Measurements from ENCODE around the gene EFNA1.

EFNA1 gene

DNA sequence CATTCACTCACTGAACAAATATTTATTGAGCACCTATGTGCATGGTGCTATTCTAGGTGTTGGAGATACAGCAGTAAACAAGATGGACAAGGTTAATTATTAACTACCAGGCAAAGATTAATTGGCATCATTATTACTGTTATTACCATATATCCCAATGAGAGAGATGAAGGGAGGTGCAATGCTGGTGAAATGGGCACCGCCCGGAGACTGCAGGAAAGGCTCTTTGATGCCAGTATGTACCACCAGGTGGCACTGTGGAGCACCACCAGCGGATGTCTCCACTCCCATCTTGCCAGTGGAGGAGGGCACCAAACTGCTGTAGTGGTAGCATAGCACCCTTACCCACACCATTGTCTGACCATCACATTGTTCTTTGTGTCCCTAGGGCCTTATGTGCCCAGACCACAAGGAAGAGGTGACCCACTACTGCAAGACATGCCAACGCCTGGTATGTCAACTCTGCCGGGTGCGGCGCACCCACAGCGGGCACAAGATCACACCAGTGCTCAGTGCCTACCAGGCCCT lies 48.9 kb downstream of the EFNA1 start:
- DNase-seq, result peak; percentile 84

DNA sequence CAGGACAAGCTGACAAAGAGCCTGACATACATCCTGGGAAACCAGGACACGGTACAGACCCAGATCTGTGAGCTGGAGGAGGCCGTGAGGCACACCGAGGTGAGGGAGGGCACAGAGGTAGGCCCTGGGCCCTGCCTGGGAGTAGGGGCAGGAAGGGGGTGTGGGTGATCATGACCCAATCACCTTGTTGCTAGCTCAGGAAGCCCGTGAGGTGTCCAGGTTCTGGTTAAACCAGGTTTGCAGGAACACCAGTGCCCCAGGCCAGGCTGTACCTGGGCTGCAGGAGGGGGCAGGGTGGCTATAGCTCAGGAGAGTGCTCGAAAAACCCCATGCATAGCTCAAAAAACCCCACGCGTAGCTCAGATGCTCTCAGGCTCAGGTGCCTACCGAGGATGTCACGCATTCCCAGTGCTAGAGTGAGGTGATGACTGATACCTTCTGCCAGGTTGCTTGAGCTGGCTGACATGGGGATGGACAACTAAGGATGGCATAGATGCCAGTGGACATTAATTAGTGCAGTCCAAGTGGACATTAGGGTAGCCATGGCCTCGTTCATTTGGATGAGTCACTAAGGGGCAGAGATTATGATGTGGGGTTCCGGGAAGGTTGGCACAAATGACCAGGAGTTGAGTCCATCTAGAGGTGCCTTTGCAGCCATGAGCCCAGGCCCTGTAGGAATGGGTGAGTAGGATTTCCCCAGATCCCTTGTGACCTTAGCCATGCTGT lies 49.7 kb downstream of the EFNA1 start:
- peak; percentile 47 for DNase-seq

DNA sequence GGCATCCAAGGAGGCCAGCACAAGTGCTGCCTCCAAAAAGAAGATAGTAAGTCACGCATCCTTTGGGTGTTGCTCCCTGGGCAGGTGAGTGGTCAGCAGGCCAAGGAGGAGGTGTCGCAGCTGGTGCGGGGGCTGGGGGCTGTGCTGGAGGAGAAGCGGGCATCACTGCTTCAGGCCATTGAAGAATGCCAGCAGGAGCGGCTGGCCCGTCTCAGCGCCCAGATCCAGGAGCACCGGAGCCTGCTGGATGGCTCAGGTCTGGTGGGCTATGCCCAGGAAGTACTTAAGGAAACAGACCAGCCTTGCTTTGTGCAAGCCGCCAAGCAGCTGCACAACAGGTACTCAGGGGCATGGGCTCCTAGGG lies 50.2 kb downstream of the EFNA1 start:
- DNase-seq, result peak; percentile 34

DNA sequence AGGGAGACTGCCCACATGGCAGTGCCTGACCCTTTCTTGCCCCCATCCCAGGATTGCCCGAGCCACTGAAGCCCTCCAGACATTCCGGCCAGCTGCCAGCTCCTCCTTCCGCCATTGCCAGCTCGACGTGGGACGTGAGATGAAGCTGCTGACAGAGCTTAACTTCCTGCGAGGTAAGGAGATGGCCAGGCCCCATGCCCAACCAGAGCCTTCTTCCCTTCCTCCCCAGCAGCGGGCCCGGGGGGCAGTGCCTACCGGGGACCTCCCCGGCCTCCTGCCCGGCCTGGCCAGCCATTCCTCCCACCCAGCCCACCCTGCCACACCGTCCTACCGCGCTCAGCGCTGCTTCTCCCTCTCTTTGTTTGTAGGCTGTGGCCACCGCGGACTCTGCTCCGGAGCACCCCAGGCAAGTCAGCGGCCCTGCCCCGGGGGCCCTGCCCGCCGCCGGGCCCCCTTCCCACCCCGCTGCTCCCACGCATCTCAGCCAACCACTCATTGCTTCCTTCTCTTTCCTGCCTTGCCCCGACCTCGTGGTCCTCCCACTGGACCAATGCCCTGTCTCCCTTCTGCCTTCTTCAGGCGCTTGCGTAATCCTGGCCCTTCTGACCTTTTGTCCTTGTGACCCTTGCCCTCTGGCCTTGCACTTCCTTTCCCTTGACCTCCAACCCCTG lies 50.9 kb downstream of the EFNA1 start:
- DNase-seq, result peak; percentile 36

DNA sequence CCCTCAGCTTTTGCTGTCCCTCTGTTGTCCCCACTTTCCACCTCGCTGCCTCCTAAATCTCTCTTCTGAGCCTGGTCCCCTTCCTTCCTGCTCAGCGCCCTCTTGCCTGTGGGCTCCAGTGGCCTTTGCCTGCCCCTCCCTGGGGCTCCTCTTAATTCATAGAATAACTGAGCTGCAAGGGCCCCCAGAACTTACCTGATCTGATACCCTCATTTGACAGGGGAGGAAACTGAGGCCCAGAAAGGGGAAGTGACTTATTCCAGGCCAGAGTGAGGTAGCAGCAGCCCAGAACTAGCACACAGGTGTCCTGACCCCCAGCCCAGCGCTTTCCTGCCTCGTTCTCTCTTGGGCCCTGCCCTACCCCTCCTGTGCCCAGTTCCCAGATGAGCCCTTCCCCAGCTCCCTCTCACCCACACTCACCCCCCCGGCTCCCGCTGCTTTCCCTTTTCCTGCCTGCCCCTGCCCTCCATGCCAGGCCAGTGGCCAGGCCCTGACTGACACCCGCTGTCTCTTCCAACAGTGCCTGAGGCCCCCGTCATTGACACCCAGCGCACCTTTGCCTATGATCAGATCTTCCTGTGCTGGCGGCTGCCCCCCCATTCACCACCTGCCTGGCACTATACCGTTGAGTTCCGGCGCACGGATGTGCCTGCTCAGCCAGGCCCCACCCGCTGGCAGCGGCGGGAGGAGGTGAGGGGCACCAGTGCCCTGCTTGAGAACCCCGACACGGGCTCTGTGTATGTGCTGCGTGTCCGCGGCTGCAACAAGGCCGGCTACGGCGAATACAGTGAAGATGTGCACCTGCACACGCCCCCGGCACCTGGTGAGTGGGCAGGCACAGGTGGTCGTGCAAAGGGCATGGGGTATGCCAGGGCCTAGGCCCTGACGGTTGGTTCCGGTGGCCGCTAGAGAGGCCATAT lies 51.7 kb downstream of the EFNA1 start:
- DNase-seq, result no peak

DNA sequence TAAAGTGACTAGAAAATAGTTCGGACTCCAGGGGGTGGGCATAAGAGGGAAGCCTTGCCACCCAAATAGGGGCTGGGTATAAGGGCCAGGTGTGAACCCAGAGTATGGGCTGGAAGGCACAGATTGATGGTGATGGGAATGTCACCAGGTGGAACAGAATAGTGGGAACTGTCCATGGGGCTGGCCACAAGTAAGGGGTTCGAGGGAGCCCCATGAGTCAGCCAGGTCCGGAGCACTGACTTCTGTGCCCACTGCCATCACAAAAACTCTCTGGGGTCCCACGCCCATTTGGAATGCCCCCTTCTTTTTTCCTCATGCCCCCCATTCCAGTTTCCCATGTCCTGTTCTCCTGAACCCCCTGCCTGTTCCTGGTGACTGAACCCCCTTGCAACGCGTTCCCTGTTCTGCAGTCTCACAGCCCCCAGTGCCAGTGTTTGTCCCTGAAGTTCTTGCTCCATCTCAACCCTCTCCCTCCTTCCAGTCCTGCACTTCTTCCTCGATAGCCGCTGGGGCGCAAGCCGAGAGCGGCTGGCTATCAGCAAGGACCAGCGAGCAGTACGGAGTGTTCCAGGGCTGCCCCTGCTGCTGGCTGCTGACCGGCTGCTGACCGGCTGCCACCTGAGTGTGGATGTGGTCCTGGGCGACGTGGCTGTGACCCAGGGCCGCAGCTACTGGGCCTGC lies 53.8 kb downstream of the EFNA1 start:
- no peak for DNase-seq

DNA sequence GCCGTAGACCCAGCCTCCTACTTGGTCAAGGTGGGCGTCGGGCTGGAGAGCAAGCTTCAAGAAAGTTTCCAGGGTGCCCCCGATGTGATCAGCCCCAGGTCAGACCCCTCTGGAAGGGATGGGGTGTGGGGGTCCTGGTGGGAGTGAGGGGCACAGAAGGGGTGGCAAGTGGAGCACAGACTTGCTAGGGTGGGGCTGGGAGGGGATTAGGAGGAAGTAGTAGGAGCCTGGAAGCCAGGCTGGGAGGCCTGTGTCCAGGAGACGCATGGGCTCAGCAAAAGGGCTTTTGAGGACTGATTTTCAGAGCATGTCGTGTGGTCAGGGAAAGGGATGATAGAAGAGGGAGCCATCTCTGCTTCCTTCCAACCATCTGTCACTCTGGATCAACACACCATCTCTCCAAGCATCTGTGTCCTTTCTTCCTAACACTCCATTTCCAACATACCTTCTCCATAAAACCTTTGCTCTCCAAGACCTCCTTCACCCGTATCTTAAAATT lies 54.4 kb downstream of the EFNA1 start:
- no peak for DNase-seq

DNA sequence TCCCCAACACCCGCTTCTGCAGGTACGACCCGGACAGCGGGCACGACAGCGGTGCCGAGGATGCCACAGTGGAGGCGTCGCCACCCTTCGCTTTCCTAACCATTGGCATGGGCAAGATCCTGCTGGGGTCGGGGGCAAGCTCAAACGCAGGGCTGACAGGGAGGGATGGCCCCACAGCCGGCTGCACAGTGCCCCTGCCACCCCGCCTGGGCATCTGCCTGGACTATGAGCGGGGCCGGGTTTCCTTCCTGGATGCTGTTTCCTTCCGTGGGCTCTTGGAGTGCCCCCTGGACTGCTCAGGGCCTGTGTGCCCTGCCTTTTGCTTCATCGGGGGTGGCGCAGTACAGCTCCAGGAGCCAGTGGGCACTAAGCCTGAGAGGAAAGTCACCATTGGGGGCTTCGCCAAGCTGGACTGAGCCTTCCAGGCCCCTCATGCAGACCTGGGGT lies 56.1 kb downstream of the EFNA1 start:
- no peak for DNase-seq

DNA sequence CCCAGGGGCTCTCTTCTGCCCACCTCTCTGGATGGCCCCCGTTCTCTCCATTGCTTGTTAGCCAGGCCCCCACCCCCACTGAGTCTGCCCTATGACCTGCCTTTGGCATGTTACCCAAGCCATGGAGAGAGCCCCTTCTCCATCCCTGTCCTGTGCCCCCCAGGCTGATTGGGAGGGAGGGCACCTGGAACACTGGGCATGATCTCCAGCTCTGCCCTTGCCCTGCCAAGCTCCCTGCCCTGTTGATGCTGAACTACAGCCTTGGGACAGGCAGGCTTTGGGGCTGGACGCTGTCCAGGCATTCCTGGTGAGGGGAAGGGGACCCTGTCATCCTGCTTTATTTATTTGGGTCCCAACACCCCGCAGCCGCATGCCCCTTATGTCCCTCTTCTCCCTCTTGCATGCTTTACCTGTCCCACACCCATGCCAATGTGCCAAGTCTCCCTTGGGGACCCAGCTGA lies 56.7 kb downstream of the EFNA1 start:
- peak; percentile 35 for DNase-seq
